Measurements from ENCODE around the gene CALHM2.
A peak's percentile ranks its signal among the peaks of the same experiment; 100 is the strongest.
"Not testable (repeated sequence)": the region's sequence is repeated elsewhere in the genome, so short reads cannot be mapped to it uniquely, and the experiment has no call there.

The CALHM2 gene

GRCh38 chr10:103419101-103419500, 33.1 kb downstream of the CALHM2 start:
- DNase-seq (ENCODE audit: low spot score), result no peak
- no peak for FAIRE-seq

DNA sequence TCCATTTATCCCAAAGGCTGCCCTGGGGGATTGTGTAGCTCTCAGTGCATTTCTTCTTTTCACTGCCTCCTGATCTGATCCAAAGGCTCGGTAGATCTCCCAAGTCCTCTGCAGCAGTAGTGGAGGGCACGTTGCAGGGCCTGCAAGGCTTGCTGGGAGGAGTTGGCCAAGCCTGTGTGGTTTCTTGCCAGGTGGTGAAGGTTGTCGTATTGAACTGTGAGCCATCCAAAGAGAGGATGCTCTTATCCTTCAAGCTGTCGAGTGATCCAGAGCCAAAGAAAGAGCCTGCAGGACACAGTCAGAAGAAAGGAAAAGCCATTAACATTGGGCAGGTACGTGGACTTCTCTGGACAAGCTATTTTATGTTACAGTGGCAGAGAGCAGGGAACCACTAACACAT, 34.6 kb downstream of the CALHM2 start:
- FAIRE-seq (no peak), DNase-seq (ENCODE audit: low spot score) (no peak)

DNA sequence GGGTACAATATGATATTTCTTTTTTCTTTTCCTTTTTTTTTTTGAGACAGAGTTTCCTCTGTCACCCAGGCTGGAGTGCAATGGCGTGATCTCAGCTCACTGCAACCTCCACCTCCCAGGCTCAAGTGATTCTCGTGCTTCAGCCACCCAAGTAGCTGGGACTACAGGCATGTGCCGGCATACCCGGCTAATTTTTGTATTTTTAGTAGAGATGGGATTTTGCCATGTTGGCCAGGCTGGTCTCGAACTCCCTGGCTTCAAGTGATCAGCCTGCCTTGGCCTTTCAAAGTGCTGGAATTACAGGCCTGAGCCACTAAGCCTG, 35.1 kb downstream of the CALHM2 start:
- not testable (repeated sequence) for DNase-seq (ENCODE audit: low spot score); FAIRE-seq

- DNase-seq (ENCODE audit: low spot score) (peak; percentile 28), FAIRE-seq (no peak)
These were observed 35.6 kb downstream of the CALHM2 start for GRCh38 chr10:103416436-103417147.

- DNase-seq (ENCODE audit: low spot score) (no peak), FAIRE-seq (no peak)
These were observed 36.6 kb downstream of the CALHM2 start for GRCh38 chr10:103415581-103415980.

DNA sequence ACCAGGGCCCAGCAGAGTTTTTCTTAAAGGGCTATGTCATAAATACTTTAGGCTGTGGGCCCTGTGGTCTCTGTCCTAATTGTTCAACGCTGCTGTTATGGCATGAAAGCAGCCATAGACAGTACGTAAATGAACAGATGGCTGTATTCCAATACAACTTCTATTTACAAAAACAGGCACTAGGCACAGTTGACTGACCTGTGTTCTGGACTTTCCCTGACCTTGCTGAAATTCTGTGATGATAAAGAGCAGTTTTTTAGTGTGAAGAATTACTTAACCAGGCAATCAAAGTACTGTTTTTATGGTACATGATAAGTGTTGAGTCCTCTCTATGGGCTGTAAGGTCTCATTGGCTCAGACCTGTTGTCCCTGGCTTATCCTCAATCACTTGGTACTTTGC, 38.6 kb downstream of the CALHM2 start:
- no peak for FAIRE-seq
- DNase-seq (ENCODE audit: low spot score), result no peak

GRCh38 chr10:103397191-103397825, 54.9 kb downstream of the CALHM2 start:
- FAIRE-seq (no peak), DNase-seq (ENCODE audit: low spot score) (no peak)

DNA sequence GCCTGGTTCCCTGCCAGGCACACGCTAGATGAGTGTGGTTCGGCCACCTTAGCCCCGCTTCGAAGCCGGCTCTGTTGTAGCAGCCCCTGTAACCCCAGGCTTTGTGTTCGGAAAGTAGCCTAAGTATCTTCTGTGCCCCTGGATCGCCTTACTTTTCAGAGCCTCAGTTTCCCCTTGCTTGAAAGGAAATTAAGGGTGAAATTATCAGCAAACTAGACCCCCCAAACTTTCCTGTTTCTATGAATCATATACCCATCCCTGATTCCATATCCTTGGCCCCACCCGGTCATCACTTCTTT, 55.4 kb downstream of the CALHM2 start:
- FAIRE-seq, result no peak
- no peak for DNase-seq (ENCODE audit: low spot score)
